ENCODE results near the gene INPP5D.

INPP5D gene

DNA sequence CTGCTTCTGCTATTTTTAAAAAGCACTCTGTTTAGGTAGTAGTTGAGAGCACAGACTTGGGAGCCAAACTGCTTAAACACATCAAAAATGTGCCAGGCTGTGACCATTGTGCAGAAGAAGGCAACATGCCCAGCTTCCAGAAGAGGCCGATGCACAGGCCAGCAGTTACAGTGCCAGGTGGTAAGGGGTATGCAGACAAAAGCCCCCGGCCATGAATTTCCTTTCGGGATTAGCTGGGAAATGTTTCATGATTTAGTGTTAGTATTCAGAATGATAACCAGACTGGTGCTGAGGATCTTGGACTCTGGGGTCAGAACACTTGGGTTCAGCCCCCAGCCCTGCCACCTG, 151.4 kb downstream of the INPP5D start:
- DNase-seq: no peak

DNA sequence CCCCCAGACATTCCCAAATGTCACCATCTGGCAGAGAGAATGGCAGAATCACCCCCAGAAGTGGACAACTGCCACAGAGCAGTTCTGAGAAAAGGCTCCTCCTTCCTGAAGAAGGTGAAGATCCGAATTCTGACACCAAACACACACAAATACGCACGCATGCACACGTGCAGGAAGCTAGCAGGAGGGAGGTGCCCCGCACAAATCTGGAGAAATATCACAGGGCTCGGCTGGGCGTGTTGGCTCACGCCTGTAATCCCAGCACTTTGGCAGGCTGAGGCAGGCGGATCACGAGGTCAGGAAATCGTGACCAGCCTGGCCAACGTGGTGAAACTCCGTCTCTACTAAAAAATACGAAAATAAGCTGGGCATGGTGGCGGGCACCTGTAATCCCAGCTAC, 152.9 kb downstream of the INPP5D start:
- DNase-seq: no peak

DNA sequence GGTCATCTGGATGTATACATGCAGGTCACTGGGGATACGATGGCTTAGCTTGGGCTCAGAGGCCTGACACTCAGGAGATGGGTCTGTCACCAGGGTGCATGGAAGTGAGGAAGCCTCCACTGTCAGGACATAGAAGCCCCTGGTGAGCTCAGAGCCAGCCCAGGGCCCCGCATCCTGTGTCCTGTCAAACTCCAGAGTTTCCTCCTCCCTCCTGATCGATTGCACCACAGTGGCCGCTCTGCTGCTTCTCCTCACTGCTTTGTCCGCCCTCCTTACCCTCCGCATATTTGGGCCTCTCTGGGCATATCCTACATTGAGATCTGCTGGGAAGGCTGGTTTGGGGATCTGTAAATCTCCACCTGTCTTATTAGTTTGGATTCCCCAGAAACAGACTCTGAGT, 153.8 kb downstream of the INPP5D start:
- no peak for DNase-seq

DNA sequence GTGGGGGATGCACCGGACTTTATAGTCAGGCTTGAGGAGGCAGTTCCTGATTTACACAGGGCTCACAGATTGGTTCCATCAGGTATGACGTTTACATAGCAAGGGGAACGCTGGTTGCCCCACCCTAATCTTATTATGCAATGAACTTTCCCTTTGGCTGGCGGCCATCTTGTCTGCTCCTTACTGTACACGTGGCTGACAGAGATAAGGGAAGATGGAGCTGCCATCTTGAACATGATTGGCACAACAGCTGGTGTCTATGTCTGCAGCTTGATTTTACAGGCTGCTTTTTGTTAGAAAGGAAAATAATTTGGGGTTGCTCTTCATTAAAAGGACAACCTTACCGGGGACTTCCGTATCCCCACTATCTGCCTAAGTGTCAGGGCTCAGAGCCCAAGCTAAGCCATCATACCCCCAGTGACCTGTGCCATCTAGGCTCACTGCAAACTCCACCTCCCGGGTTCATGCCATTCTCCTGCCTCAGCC, 157.8 kb downstream of the INPP5D start:
- no peak for DNase-seq

DNA sequence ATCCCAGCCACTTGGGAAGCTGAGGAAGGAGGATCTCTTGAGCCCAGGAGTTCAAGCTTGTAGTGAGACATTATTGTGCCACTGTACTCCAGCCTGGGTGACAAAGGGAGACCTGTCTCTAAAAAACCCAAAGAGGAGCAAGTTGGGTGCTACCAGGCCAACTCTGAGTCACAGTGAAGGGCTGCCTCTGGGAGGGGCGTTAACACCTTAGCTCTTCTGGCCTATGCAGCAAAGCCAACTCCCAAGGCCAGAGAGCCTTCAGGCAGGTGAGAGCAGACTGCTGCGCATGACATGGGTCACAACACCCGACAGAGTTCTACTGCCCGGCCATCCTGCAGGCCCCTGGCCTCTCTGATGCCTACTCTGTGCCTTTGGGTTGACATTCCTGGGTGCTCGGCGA, 158.7 kb downstream of the INPP5D start:
- DNase-seq: no peak

DNA sequence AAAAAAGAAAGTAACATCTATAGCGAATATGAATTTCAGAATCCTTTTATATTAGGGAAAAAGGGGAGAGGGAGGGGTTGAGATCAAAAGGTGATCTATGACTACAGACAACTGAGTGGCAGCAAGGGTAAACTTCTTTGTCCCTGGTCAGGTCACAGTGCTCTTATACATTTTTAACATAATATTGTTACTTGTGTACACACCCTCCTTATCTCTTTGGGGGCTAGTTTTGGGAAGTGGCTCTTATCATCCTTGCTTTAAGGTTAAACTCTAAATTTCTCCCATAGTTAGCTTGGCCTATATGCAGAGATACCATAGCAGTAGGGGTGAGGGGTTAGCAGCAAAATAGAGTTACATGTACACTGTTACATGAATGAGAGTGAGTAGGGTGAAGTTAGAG, 159.7 kb downstream of the INPP5D start:
- DNase-seq: no peak

DNA sequence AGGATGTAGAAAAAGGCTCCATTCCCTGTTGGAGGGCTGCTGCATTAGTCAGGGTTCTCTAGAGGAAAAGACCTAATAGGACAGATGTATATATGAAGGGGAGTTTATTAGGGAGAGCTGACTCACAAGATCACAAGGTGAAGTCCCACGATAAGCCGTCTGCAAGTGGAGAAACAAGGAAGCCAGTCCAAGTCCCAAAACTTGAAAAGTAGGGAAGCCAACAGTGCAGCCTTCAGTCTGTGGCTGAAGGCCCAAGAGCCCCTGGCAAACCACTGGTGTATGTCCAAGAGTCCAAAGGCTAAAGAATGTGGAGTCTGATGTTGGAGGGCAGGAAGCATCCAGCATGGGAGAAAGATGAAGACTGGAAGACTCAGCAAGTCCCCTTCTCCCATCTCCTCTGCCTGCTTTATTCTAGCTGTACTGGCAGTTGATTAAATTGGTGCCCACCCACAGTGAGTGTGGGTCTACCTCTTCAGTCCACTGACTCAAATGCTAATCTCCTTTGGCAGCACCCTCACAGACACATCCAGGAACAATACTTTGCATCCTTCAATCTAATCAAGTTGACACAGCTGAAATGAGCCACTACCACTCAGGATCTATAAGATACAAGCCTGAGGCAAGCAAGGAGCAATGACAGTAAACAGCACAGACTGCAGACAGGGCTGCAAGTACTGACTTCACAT, 161.4 kb downstream of the INPP5D start:
- no peak for DNase-seq

DNA sequence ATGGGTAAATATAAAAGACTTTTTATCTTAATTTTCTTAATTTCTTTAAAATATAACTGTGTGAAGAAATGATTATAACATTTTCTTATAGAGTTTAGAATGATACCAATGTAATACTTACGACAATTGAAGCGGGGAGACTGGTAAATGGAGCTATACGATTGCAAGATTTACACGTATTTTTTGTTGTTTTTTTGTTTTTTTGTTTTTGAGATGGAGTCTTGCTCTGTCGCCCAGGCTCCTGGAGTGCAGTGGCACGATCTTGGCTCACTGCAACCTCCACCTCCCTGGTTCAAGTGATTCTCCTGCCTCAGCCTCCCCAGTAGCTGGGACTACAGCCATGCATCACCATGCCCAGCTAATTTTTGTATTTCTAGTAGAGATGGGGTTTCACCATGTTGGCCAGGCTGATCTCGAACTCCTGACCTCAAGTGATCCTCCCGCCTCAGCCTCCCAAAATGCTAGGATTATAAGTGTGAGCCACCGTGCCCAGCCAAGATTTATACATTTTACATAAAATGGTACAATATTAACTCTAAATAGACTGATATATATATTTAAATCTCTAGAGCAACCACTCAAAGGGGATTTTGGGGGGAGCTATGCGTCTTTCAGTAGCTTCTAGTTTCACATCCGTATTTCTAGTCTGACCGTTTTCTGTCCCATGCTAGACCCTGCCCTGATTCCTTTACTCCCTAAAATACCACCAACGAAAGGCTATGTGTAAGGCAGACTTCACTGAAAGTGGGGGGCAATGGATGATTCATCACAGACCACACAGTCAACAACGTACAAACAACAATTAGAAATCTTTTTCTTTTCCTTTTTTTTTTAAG, 163.1 kb downstream of the INPP5D start:
- no peak for DNase-seq

DNA sequence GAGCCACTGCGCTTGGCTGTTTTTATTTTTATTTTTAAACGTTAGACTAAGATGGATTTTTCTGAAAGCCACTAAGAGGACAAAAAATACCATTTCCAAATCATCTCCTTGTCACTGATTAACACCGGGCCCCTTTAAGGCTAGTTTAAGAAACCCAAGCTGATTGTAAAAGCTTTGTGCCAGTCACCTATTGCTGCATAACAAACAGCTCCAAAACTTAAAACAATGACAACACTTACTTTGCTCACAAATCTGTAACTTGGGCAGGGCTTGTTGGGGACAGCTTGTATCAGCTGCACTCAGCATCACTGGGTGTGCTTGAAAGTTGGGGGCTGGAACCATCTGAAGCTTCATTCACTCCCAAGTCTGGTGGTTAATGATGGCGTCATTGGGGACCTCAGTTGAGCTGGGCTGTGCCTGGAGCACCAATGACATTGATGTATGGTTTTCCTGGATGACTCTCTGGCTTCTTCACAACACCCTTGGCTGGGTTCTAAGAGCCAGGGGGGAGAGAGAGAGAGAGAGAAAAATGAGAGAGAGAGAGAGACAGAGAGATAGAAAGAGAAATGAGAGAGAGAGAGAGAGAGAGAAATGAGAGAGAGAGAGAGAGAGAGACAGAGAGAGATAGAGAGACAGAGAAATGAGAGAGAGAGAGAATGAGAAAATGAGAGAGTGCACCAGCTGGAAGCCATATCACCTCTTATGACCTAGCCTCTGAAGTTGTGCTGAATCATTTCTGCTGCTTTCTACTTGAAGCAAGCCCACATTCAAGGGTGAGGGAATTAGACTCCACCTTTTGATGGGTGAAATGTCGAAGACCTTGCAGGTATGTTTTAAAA, 165.3 kb downstream of the INPP5D start:
- no peak for DNase-seq

DNA sequence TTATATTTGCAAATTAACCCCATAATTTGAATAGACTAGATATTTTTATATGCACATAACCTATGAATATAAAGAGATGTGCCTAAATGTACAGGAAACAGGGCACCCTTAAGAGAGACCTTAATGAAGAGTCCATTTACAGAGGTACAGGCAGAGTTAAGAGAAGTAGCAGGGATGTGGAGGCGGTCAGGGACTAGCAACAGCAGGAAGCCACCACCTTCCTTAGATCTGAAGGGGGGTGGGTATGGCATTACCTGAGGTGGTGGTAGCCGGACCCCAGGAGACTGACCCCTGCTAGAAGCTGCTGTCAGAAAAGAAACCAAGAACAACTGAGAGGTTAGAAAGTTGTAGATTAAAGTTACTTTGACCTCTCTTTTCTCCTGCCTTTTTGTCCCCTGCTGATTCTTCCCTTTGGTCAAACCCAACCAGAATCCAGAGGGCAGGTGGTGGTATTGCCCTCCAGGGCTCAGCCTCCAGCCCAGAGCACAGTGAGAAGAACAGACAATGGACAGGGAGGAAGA, 166.4 kb downstream of the INPP5D start:
- no peak for DNase-seq

DNA sequence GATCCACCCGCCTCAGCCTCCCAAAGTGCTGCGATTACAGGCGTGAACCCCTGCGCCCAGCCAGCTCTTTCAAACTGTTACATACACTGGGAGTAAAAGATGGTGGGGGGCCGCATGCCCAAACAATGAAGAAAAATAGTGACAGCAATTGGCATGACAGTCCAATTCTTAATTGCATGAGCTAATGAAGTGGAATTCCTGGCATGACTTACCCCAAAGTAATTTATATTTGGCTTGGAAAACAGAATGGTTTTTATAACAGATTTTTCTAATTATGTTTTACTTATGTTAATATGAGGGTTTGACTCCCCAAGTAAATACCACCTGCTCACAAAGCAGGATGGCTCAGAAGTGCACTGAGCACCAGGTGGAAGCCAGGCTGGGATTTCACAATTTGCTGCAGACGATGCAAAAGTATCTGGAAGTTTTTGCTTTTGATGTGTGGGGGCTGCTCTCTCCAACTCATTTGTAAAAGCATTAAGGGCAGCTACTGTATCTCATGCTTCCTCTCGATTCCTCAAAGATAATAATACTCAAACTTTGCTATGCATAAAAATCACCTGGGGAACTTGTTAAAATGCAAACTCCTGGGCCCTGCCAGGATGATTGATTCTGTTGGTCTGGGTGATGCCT, 167.3 kb downstream of the INPP5D start:
- DNase-seq: no peak

DNA sequence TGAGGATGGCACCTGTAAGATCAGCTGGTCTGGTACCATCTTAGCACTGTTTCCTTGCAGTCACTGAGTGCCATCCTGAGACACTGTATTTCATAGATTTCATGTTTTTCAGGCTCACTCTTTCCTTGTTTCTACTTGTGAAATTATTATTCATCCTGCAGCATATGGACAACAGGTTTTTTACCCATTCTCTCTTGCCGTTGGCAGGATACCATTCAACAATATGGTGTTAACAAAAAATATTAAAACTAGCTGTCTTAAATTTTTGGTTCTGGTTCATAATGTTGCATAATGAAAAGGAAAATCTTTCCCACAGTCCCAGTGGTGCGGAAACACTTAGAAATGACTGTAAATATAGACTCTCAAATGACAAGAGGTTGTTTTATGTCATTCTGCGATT, 168.2 kb downstream of the INPP5D start:
- DNase-seq: no peak

DNA sequence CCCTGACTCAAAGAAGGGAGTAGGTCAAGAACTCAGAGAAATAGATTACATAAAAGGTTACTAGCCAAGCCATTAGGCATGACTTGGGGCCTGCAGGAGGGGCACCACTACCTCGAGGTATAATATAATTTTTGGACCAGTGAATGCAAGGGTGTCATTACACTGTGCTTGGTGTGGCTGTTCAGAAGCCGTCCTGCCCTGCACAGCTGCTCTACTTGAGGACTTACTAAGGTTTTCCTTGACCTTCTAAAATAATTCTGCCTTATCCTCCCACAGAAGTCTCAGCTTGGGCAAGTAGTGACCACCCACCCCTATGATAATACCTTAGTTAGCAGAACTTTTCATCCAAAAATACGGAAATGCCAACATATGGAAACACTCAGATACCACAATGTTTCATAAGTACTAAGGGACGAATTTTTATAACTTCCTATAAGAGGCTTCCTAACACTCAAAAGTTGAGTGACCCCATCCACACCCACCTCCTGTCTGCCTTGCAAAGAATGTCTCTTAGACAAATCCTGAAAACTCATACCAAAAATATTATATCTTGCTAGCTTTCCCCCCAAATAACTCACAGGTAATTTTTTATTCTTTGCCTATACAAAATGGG, 173.6 kb downstream of the INPP5D start:
- DNase-seq: no peak

DNA sequence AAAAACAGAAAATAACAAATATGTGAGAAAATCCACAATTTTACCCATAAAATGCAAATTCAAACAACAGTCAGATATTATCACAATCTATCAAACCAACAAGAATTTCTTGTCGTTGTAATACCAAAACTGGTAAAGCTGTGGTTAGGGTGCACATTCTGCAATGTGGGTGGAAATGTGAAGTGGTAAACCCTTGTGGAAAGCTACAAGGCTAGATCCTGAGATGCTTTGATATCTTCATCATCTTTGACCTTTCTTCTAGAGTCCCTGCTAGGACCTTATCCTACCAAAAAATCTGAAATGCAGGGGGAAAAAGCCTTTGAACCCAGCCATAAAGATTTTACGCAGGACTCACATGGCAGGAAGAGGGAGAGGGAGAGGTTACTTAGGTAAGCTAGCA, 174.1 kb downstream of the INPP5D start:
- DNase-seq: no peak

DNA sequence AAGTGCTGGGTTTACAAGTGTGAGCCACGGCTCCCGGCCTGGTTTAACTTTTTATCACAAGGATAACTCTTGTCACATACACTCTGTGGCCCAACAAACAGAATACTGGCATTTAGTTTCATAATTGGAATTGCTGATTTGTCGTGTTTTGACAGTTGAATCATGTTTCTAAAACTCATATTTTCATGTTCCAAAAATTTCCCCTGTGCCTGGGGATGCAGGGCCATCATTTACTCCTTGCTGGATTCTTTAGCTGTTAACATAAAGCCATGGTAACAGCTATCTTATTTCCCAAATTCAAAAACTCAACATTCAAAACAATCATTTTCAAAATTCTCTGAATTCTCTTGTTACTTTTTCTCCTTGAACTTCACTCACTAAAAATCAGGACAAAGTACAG, 174.9 kb downstream of the INPP5D start:
- DNase-seq: no peak

DNA sequence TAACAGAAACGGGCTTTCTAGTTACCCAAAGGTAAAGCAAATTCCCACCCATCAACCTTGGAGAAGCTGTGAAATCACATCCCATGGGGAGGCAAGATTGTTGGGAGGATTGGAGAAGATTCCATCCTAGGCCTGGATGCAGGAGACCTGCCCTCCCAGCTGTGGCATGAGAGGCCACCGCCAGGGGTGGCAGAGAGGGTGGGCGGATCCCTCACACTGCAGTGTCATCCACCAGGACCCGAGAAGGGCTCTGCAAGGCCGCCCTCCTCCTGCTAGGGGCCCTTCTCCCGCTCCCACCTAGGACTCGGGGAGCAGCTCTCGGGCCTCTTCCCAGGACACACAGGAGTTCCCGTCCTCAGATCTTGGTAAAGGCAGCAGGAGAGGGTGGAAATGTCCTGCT, 175.8 kb downstream of the INPP5D start:
- DNase-seq: no peak

DNA sequence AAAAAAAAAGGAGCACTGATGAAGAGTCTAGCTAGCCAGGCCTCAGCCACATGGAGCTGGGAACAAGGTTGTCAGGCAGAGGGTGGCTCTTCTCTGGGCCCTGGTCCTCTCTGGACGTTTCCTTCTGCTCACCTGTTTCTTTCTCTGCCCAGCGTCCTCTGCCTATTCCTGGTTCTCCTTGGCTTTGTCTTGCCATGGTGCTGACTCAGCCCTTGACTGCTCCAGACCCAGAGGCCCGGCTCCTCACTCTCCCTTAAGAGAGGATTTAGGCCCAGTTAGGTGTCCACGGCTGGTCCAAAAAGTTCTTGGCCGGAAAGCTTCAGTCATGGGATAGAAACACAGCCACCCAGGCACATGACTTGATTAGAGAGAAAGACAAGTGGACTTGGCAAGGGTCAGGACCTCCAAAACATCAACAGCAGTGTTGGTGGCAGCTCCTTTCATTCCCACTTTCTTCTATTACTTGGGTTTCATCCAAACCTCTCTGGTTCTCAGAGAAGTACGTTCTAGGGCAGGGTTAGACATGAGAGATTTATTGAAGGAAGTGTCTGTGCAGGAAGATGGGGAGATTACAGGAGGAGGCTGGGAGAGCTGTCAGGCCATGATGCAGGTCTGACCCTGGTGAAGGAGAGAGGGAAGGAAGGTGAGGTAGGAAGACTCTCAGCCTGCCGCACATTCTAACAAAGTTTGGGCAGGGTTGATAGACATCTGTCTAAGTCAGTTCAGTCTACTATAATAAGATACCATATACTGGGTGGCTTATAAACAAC, 176.9 kb downstream of the INPP5D start:
- no peak for DNase-seq

DNA sequence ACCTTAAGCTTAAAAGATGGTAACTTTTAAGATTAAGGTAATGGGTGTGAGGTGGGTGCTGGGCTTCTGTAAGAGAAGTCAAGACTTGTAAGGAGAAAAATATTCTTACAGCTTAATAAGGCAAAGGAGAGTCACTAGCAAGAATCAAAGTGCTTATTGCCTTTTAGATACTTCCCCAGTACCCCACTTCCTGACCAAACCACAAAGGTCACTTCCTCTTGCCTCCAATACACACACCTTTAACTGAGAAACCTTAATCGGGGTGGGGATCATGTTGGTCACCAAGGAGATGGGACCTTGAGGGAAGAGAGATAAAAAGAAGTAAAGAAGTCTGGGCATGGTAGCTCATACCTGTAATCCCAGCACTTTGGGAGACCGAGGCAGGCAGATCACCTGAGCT, 180.8 kb downstream of the INPP5D start:
- DNase-seq: no peak

DNA sequence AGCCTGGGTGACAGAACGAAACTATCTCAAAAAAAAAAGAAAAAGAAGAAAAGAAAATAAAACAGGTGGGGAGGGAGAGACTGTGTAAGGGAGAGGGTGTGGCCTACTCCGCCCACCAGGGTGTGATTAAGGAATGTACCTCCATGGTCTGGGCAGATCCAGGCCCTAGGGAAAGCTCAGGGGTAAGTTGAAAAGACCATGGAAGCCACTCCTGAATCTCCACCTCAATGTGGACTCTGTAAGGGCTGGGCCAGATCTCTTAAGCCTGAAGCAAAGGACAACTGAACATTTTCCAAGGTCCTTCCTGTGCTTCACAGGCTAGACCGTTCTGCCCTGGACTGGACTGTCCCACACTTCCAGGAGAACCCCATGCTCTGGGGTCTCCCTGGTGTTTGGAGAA, 181.7 kb downstream of the INPP5D start:
- no peak for DNase-seq

DNA sequence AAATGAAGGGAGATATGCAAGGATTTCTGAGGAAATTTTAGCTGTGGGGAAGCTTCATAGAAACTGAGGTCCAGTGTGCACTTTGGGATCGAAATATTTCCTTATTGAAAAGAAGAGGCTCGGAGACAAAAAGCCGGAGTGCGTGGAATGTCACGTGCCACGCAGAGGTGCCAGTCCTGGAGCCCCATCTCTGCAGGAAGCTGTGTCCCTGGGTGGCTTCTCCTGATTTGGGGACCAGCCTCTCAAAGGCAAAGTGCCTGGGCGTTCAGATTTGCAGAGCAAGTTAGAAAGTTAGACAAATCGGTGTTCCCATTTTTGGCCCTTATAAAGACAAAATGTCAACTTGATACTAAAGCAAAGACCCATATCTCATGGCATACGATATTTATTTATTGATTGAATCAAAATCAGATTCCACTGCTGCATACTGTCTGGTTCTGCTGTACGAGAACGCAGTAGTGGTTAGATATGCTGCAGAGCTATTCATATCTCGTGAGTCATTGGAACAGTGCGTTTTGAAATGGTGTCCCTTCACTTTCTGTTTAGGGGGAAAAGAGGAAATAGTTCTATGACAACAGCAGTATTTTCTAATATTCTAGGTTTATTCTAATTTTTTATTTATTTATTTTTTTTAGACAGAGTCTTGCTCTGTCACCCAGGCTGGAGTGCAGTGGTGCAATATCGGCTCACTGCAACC, 182.2 kb downstream of the INPP5D start:
- DNase-seq: no peak

DNA sequence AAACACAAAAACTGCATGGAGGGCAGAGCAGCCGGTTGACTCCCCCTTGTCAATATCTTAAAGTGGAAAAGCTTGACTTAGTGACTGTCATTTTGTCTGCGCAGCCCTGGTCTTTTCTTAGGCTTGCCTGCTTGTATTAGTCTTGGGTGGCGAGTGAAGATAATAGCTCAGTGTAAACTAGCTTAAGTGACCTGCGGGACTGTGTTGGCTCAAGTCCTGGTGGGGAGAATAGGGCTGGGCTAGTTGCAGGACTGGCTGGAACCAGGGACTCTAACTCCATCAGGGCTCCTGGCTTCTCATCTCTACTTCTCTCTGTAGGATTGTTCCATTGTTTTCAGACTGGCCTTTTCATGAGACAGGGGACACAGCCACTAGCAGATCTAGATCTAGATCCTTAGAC, 183.2 kb downstream of the INPP5D start:
- no peak for DNase-seq
